ENCODE data around the gene LAMTOR4.

GRCh38 chr7:100099452-100099851, 49.3 kb upstream of the LAMTOR4 start:
- TF ChIP-seq EZH2 (optimal IDR thresholded peaks at IDR 0.05; ENCODE audit: low read depth, low read length) (no peak), CTCF (IDR thresholded peaks at IDR 0.05; ENCODE audit: low read length) (no peak)

Data from MM.1S (cell line).